Stromal cell of bone marrow (primary cell): ENCODE measurements around the gene STON2.
"Not testable (repeated sequence)": the region's sequence is repeated elsewhere in the genome, so short reads cannot be mapped to it uniquely, and the experiment has no call there.

Experiments used
- DNase-seq: peaks from one replicate; pipeline ENCODE4 v3.0.0-alpha.2; 2012; ENCODE audit warnings: low read depth

STON2 gene, protein sequence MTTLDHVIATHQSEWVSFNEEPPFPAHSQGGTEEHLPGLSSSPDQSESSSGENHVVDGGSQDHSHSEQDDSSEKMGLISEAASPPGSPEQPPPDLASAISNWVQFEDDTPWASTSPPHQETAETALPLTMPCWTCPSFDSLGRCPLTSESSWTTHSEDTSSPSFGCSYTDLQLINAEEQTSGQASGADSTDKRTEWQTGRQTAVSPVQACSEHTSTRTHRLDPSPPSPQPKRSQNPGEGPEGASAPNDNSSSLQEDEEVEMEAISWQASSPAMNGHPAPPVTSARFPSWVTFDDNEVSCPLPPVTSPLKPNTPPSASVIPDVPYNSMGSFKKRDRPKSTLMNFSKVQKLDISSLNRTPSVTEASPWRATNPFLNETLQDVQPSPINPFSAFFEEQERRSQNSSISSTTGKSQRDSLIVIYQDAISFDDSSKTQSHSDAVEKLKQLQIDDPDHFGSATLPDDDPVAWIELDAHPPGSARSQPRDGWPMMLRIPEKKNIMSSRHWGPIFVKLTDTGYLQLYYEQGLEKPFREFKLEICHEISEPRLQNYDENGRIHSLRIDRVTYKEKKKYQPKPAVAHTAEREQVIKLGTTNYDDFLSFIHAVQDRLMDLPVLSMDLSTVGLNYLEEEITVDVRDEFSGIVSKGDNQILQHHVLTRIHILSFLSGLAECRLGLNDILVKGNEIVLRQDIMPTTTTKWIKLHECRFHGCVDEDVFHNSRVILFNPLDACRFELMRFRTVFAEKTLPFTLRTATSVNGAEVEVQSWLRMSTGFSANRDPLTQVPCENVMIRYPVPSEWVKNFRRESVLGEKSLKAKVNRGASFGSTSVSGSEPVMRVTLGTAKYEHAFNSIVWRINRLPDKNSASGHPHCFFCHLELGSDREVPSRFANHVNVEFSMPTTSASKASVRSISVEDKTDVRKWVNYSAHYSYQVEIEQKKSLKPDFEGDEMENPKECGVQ

GRCh38 chr14:81400202-81400678, at the start of gene STON2:
STON2 (minus strand) TSS chr14:81400324; CDS start chr14:81398382, 1,942 bp downstream.
- DNase-seq: peak; percentile 92

DNA sequence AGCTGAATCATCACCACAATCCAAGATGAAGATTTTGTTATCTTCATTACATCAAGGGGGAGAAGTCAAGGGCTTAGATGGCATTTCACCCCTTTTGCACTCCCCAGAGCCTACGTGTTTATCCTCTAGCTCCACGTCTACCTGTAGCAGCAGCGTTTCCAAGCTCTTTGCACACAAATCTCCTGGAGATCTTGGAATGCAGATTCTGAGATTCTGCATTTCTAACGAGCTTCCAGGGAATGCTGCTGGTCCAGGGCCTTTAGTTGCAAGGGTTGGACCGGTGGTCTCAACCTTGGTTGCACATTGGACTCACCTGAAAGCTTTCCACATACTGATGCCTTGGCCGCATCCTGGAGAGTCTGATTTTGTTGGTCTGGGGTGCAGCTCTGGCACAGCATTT, 49.5 kb upstream of the STON2 start:
- DNase-seq: no peak

- peak; percentile 69 for DNase-seq
Measured at GRCh38 chr14:81449114-81449513, 49.0 kb upstream of the STON2 start.

GRCh38 chr14:81447021-81447764, 47.1 kb upstream of the STON2 start:
- DNase-seq: no peak

GRCh38 chr14:81446279-81447007, 46.3 kb upstream of the STON2 start:
- no peak for DNase-seq

GRCh38 chr14:81441626-81442134, 41.6 kb upstream of the STON2 start:
- no peak for DNase-seq

DNA sequence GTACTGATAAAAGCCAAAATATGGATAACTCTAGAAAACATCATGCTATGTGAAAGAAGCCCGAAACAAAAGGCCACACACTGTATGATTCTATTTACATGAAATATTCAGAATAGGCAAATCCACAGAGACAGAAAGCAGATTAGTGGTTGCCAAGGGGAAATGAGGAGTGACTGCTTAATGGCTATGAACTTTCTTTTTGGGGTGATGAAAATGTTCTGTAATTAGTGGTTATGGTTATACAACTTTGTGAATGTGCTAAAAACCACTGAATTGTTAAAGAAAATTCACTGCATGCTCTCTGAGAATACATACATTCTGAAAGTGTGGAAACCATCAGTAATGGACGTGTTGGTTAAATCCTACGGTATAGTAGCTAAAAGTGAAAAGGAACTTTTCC, 39.9 kb upstream of the STON2 start:
- DNase-seq: no peak

- DNase-seq: no peak
Measured at GRCh38 chr14:81437244-81437643, 37.1 kb upstream of the STON2 start.

GRCh38 chr14:81436296-81437138, 36.4 kb upstream of the STON2 start:
- DNase-seq: no peak

DNA sequence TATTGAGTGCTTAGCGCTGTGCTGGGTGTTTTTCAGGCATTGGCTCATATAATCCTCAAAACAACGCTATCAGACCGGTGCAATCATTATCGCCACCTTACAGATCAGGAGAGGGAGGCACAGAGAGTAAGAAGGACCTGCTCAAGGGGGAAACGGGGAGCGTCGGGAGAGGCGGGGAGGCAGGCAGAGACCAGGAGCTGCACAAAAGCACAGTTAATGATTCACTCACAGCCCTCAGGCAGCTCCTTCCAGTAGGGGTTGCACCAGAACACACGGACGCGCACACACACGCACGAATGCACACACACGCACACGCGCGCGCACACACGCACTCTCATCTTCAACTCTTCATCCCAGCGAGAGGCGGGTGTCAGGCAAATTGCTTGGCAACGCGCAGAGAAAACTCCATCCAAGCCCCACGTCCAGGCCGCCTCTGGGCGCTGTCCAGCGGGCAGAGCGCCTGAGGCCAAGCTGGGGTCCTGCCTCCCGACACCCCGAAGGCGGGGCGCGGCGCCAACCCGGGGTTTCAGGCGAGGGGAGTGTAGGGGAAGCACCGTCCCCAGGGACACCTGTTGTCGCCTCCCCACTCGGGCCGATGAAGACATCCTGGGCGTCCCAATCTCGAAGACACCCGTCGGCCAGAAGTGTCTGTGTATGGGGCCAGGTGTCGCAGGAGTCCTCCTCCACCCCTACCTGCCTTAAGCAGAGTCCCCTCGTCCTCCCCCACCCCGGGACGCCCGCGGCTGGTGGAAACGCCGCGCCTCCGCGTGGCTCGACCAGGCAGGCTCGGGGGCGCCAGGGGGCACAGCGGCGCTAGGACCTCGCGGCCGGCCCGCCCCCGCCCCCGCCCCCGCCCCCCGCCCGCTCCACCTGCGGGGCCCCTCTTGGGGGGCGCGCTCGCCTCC, 35.5 kb upstream of the STON2 start:
- DNase-seq: no peak

GRCh38 chr14:81435048-81435390, 34.9 kb upstream of the STON2 start:
- no peak for DNase-seq

GRCh38 chr14:81434230-81434629, 34.1 kb upstream of the STON2 start:
- DNase-seq: no peak

- DNase-seq: no peak
Measured at GRCh38 chr14:81433378-81433777, 33.3 kb upstream of the STON2 start.

DNA sequence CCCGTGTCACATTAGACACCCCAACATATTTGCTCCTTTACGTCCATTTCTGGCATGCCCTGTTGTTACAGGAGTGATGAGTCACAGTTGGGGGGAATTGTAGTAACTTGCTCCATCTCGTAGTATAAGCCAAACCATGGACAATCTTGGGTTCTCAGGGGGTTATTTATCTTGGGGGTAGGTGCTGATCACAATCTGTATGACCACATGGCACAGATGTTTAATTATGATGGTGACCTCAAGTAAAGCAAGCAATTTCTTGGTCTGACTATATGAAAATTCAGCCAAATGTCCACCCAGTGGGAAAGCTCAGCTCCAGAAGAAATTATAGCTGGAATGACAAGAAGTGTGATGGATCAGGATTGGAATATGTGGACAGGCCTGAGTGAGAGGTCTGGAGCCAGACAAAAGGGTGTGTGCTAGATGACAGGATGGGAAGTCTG, 32.1 kb upstream of the STON2 start:
- DNase-seq: no peak

DNA sequence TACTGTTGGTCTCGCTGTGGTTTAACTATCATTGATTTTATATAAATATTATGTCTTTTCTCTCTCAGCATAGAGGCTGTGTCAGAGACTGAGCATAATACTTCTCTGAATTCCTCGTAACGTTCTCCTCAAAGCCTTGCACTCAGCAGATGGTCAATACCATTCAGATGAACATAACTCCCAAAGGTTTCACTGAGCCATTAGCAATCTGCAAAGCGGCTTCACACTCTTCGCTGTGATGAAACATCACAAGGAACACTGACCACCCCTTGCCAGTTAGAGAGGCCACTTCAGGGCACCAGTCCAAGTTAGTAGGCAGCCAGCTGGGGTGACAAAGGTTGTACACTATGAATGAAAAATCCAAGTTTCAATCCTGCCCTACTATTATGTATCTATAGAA, 30.1 kb upstream of the STON2 start:
- no peak for DNase-seq

DNA sequence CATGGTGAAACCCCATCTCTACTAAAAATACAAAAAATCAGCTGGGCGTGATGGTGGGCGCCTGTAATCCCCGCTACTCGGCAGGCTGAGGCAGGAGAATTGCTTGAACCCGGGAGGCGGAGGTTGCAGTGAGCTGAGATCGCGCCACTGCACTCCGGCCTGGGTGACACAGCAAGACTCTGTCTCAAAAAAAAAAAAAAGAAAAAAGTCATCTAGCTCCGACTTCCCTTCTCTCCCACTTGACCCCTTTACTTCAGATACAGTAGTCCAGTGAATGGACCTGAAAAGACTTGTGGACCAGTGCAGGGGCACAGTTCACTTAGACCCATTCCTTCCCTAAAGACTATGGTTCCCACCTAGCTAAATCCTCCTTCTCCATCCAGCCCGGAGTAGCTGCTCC, 29.6 kb upstream of the STON2 start:
- DNase-seq: not testable (repeated sequence)

DNA sequence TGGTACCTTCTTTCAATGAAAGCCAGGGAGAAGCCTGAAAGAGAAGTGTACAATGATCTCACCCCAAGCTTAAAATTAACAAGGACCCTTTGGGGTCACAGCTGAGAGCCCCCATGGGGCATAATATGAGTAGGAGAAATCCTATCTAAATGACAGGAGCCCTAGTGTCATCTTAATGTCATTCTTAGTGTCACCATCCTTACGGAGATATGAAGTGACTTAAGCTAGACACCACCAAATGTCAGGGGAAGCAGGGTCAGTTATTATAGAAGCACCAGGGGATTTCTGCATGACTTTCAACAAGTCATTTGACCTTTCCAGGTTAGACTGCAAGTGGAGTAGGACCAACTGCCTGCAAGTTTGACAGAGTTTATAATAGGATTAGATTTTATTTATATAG, 28.9 kb upstream of the STON2 start:
- DNase-seq: no peak

GRCh38 chr14:81427348-81428058, 27.4 kb upstream of the STON2 start:
- DNase-seq: no peak

DNA sequence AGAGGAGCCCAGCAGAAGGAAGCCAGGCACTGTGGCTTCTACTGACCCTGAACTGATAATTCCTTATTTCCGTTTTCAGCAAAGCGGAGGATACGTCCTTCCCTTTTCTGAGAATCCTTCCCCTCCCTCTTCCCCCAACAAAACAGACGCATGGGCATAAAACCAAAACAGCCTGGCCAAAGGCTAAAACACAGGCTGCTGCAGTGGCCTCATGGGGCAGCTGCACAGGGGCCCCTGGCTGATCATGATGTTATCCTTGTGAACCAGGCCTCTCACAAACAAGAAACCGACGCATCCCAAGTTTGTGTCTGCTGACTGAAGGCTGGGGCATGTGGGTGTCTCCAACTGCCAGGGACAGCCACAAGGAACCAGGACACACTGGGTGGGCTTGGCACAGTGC, 23.4 kb upstream of the STON2 start:
- DNase-seq: no peak
